ENCODE data around the gene HLA-G.

- no peak for TF ChIP-seq CTCF (IDR thresholded peaks at IDR 0.05; ENCODE audit: extremely low read depth in 1 of 2, insufficient read depth in 1 of 2, low read depth in 1 of 2, low read length in 2 of 2)
- no peak for TF ChIP-seq EZH2 (IDR thresholded peaks at IDR 0.05; ENCODE audit: borderline replicate concordance, low read depth, low read length, severe bottlenecking)
- no peak for TF ChIP-seq MAX (IDR thresholded peaks at IDR 0.05; ENCODE audit: insufficient read depth, insufficient read length)
- no peak for TF ChIP-seq POLR2A (IDR thresholded peaks at IDR 0.05; ENCODE audit: low read depth, low read length)
Observed at GRCh38 chr6:29875257-29875656, 47.6 kb downstream of the HLA-G start.

Measured in endothelial cell of umbilical vein (primary cell).